Measurements from ENCODE around the gene NCKAP5.
A peak's percentile ranks its signal among the peaks of the same experiment; 100 is the strongest.

The NCKAP5 gene

GRCh38 chr2:133326652-133327397, 241.4 kb downstream of the NCKAP5 start:
- no peak for DNase-seq (ENCODE audit: low read depth, low spot score)
- Histone ChIP-seq H3K4me3 (ENCODE audit: insufficient read length, low read depth) (no peak overlapping the region), H3K4me1 (ENCODE audit: insufficient read depth, insufficient read length) (no peaks in the 10 kb centered on the region), H3K36me3 (ENCODE audit: insufficient read depth, insufficient read length, low read length) (no peaks in the 10 kb centered on the region), H3K27me3 (ENCODE audit: insufficient read depth, insufficient read length) (no peaks in the 10 kb centered on the region), H3K9ac (ENCODE audit: insufficient read length, low read depth) (no peak overlapping the region), H3K9me3 (ENCODE audit: insufficient read depth, low read length) (no peaks in the 10 kb centered on the region)
- TF ChIP-seq YY1 (IDR thresholded peaks at IDR 0.05; ENCODE audit: insufficient read depth, insufficient read length) (no peak), ZNF274 (IDR thresholded peaks at IDR 0.05; ENCODE audit: low read depth, low read length) (no peak), SUZ12 (IDR thresholded peaks at IDR 0.05; ENCODE audit: extremely low read depth, insufficient read depth, insufficient read length) (no peak)

GRCh38 chr2:133324150-133324561, 244.1 kb downstream of the NCKAP5 start:
- H3K27me3 ChIP-seq (ENCODE audit: insufficient read depth, insufficient read length): no peaks in the 10 kb centered on the region
- no peaks in the 10 kb centered on the region for H3K4me1 ChIP-seq (ENCODE audit: insufficient read depth, insufficient read length)
- TF ChIP-seq YY1 (IDR thresholded peaks at IDR 0.05; ENCODE audit: insufficient read depth, insufficient read length): no peak
- TF ChIP-seq SUZ12 (IDR thresholded peaks at IDR 0.05; ENCODE audit: extremely low read depth, insufficient read depth, insufficient read length): no peak
- TF ChIP-seq ZNF274 (IDR thresholded peaks at IDR 0.05; ENCODE audit: low read depth, low read length): no peak
- no peak overlapping the region for H3K9ac ChIP-seq (ENCODE audit: insufficient read length, low read depth)
- no peaks in the 10 kb centered on the region for H3K36me3 ChIP-seq (ENCODE audit: insufficient read depth, insufficient read length, low read length)
- no peak for DNase-seq (ENCODE audit: low read depth, low spot score)
- H3K9me3 ChIP-seq (ENCODE audit: insufficient read depth, low read length): no peaks in the 10 kb centered on the region
- H3K4me3 ChIP-seq (ENCODE audit: insufficient read length, low read depth): no peak overlapping the region

DNA sequence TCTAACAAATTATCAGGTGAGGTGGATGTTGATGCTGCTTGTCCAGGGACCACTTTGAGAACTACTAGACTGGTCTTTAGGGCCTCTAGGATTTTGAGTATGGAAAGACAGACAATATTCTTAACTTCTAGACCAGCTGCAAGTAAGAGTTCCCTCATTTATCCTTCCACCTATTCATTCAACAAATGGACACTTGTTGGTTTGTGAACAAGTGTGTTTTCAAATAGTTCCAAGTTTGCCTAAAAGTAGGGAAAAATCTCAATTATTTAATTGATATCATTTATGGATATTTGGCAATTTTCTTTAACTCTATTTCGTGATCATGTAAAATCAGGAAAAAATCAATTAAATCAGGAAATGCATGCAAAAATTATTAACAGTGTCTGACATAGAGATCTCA, 245.4 kb downstream of the NCKAP5 start:
- Histone ChIP-seq H3K9ac (ENCODE audit: insufficient read length, low read depth) (no peak overlapping the region), H3K27me3 (ENCODE audit: insufficient read depth, insufficient read length) (no peaks in the 10 kb centered on the region), H3K9me3 (ENCODE audit: insufficient read depth, low read length) (no peaks in the 10 kb centered on the region), H3K4me3 (ENCODE audit: insufficient read length, low read depth) (no peak overlapping the region), H3K4me1 (ENCODE audit: insufficient read depth, insufficient read length) (no peaks in the 10 kb centered on the region), H3K36me3 (ENCODE audit: insufficient read depth, insufficient read length, low read length) (no peaks in the 10 kb centered on the region)
- TF ChIP-seq SUZ12 (IDR thresholded peaks at IDR 0.05; ENCODE audit: extremely low read depth, insufficient read depth, insufficient read length) (no peak), ZNF274 (IDR thresholded peaks at IDR 0.05; ENCODE audit: low read depth, low read length) (no peak), YY1 (IDR thresholded peaks at IDR 0.05; ENCODE audit: insufficient read depth, insufficient read length) (no peak)
- no peak for DNase-seq (ENCODE audit: low read depth, low spot score)

DNA sequence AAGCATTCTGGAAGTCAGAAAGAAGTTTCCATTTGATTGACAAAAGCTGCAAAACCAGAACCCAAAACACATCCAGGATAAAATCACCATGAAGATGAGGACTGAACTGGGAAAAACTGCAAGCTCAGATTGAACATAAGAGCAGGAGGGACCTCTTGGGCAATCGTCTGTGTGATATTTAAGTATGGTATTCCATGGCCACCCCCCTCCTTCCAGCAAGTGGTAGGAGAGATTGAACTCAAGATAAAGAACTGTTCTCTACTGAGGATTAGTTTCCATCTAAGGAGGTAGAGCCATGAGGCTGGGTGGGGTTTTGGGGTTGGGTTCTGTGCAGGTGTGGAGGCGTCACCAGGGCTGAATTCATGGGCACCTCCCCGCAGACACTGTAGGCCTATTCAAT, 251.1 kb downstream of the NCKAP5 start:
- Histone ChIP-seq H3K4me1 (ENCODE audit: insufficient read depth, insufficient read length) (peaks cover 5% of the 10 kb centered on the region), H3K4me3 (ENCODE audit: insufficient read length, low read depth) (no peak overlapping the region), H3K9me3 (ENCODE audit: insufficient read depth, low read length) (no peaks in the 10 kb centered on the region), H3K36me3 (ENCODE audit: insufficient read depth, insufficient read length, low read length) (no peaks in the 10 kb centered on the region), H3K9ac (ENCODE audit: insufficient read length, low read depth) (no peak overlapping the region), H3K27me3 (ENCODE audit: insufficient read depth, insufficient read length) (no peaks in the 10 kb centered on the region)
- TF ChIP-seq ZNF274 (IDR thresholded peaks at IDR 0.05; ENCODE audit: low read depth, low read length) (no peak), YY1 (IDR thresholded peaks at IDR 0.05; ENCODE audit: insufficient read depth, insufficient read length) (no peak), SUZ12 (IDR thresholded peaks at IDR 0.05; ENCODE audit: extremely low read depth, insufficient read depth, insufficient read length) (no peak)
- DNase-seq (ENCODE audit: low read depth, low spot score): no peak

DNA sequence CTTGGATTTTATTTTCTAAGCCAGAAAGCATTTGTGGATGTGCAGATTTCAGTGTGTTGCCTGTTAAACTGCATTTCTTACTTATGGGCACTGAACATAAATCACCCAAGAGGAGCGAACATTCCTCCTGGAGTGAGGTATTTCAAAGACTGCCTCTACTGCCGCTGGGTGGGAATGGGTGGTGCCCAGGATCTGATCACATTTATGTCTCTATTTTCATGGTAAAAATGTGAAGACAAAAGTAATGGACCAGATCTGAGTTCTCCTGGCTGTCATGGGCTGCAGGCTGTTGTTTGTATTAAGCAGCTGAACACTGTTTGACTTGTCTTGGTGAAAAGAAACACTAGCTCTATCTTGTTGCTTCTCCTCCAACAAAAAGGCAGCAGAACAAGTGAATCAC, 251.7 kb downstream of the NCKAP5 start:
- Histone ChIP-seq H3K9me3 (ENCODE audit: insufficient read depth, low read length) (no peaks in the 10 kb centered on the region), H3K27me3 (ENCODE audit: insufficient read depth, insufficient read length) (no peaks in the 10 kb centered on the region), H3K4me3 (ENCODE audit: insufficient read length, low read depth) (no peak overlapping the region), H3K9ac (ENCODE audit: insufficient read length, low read depth) (no peak overlapping the region), H3K36me3 (ENCODE audit: insufficient read depth, insufficient read length, low read length) (no peaks in the 10 kb centered on the region), H3K4me1 (ENCODE audit: insufficient read depth, insufficient read length) (peaks cover 5% of the 10 kb centered on the region)
- TF ChIP-seq SUZ12 (IDR thresholded peaks at IDR 0.05; ENCODE audit: extremely low read depth, insufficient read depth, insufficient read length): no peak
- no peak for TF ChIP-seq ZNF274 (IDR thresholded peaks at IDR 0.05; ENCODE audit: low read depth, low read length)
- no peak for TF ChIP-seq YY1 (IDR thresholded peaks at IDR 0.05; ENCODE audit: insufficient read depth, insufficient read length)
- no peak for DNase-seq (ENCODE audit: low read depth, low spot score)

DNA sequence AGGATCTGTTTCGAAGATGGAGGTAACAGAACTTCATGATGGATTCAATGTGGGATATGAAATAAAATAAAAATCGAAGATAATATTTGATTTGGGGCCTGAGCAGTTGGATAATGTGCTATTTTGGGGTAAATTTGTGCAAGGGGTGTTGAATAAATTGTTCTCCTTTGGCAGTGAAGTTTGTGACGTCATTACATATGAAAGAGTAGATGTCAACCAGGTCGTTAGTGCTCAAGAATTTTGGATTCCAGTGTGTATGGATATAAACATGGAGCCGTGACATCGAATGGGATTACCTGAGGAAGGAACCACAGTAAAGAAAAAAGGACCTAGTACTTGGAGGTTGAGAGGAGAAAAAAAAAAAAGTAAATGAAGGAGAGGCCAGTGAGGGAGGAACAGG, 253.0 kb downstream of the NCKAP5 start:
- DNase-seq (ENCODE audit: low read depth, low spot score): no peak
- Histone ChIP-seq H3K4me3 (ENCODE audit: insufficient read length, low read depth) (no peak overlapping the region), H3K4me1 (ENCODE audit: insufficient read depth, insufficient read length) (peaks cover 5% of the 10 kb centered on the region), H3K9me3 (ENCODE audit: insufficient read depth, low read length) (no peaks in the 10 kb centered on the region), H3K36me3 (ENCODE audit: insufficient read depth, insufficient read length, low read length) (no peaks in the 10 kb centered on the region), H3K9ac (ENCODE audit: insufficient read length, low read depth) (no peak overlapping the region), H3K27me3 (ENCODE audit: insufficient read depth, insufficient read length) (no peaks in the 10 kb centered on the region)
- TF ChIP-seq SUZ12 (IDR thresholded peaks at IDR 0.05; ENCODE audit: extremely low read depth, insufficient read depth, insufficient read length) (no peak), YY1 (IDR thresholded peaks at IDR 0.05; ENCODE audit: insufficient read depth, insufficient read length) (no peak), ZNF274 (IDR thresholded peaks at IDR 0.05; ENCODE audit: low read depth, low read length) (no peak)

DNA sequence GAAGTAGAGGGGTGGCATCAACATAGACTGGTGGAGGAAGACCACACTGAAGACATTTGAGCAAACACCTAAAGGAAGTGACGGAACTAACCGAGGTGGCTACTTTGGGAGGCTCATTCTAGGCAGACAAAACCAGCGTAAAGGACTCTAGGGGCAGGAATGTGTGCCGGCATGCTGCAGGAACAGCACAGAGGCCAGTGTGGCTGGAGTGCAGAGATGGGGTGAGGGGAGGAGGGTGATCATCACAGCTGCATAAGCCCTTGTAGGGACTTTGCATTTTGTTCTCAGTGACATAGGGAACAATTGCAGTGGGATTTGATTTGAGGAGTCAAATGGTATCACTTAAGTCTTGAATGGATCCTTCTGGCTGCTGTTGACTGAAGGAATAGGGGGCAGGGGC, 253.5 kb downstream of the NCKAP5 start:
- DNase-seq (ENCODE audit: low read depth, low spot score): peak; percentile 36
- Histone ChIP-seq H3K36me3 (ENCODE audit: insufficient read depth, insufficient read length, low read length) (no peaks in the 10 kb centered on the region), H3K27me3 (ENCODE audit: insufficient read depth, insufficient read length) (no peaks in the 10 kb centered on the region), H3K4me3 (ENCODE audit: insufficient read length, low read depth) (no peak overlapping the region), H3K9ac (ENCODE audit: insufficient read length, low read depth) (no peak overlapping the region), H3K4me1 (ENCODE audit: insufficient read depth, insufficient read length) (peaks cover 5% of the 10 kb centered on the region), H3K9me3 (ENCODE audit: insufficient read depth, low read length) (no peaks in the 10 kb centered on the region)
- TF ChIP-seq SUZ12 (IDR thresholded peaks at IDR 0.05; ENCODE audit: extremely low read depth, insufficient read depth, insufficient read length) (no peak), YY1 (IDR thresholded peaks at IDR 0.05; ENCODE audit: insufficient read depth, insufficient read length) (no peak), ZNF274 (IDR thresholded peaks at IDR 0.05; ENCODE audit: low read depth, low read length) (no peak)

Data from NT2/D1 (cell line).